HG03520 (cell line): ENCODE measurements around the gene CFAP298.
"Not testable (repeated sequence)": the region's sequence is repeated elsewhere in the genome, so short reads cannot be mapped to it uniquely, and the experiment has no call there.

Experiments
- ATAC-seq: cut with Tn5 transposase; IDR thresholded peaks from one replicate; pipeline ENCODE4 v1.9.1; 2021; ENCODE audit warnings: mild to moderate bottlenecking, moderate library complexity; ENCODE audit not compliant: unreplicated experiment

The CFAP298 gene

DNA sequence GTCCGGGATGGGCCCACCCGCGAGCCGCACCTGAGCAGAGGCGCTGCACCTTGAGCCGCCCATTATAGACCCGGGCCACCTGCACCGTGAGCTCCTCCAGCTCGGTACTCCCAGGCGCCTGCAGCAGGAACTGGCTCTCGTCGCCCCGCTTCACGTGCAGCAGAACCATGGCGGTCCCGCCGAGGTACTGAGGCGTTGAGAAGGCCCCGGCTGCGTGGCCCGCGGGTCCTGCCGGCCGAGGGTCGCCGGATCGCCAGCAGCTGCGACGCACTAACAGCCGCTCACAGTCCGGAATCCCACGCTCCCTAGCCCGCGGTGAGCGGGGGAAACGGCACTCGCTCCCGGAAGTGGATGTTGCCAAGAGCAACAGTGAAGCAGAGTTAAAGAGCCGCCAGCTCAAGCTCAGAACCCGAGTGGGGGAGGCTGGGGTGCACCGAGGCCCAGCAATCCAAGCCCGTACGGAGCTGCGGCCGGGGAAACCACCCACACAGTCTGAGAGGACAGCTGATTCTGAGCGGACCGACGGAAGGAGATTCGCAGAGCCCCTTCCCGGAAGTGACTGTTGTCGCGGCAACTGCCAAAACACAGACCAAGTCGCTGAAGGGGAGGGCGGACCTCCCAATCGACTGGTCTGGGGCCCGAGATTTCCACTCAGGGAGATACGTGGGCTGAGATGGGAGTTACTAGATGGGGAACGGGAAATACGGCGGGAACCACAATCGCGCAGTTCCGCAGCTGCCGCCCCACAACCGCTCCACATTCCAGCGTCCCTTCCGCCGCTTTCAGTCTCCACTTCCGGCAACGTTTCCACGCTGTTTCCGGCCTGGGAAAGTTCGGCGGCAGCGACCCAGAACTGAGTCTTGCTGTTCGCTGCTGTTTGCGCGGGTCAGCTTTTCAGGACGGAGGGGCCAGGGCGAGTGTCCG lies at the start of gene CFAP298:
Gene CFAP298, minus strand, starts transcription at position 303 of the 924 bp plus-strand sequence. Its CDS starts 134 bp downstream, at position 169.
- ATAC-seq, result peak; percentile 93

DNA sequence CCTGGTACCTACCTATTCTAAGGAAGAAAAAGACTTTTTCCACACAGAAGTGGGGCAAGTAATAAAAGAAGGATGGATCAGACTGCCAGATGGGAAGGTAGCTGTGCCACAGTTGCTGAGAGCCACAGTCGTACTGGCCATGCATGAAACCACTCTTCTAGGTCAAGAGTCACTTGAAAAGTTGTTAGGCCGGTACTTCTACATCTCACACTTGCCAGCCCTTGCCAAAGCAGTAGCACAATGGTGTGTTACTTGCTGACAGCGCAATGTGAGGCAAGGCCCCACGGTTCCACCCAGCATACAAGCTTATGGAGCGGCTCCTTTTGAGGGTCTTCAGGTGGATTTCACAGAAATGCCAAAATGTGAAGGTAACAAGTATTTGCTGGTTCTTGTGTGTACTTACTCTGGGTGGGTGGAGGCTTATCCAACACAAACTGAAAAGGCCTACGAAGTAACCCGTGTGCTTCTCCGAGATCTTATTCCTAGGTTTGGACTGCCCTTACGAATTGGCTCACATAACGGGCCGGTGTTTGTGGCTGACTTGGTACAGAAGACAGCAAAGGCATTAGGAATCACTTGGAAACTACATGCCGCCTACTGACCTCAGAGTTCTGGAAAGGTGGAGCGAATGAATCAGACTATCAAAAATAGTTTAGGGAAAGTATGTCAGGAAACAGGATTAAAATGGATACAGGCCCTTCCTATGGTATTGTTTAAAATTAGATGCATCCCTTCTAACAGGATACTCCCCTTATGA lies 49.0 kb upstream of the CFAP298 start:
- ATAC-seq, result not testable (repeated sequence)

- no peak for ATAC-seq
These were observed 46.3 kb upstream of the CFAP298 start for GRCh38 chr21:32658524-32658923.

- no peak for ATAC-seq
These were observed 41.2 kb upstream of the CFAP298 start for GRCh38 chr21:32653326-32653901.

- ATAC-seq, result no peak
These were observed 36.0 kb upstream of the CFAP298 start for GRCh38 chr21:32648165-32648564.

- ATAC-seq, result no peak
These were observed 33.3 kb upstream of the CFAP298 start for GRCh38 chr21:32645261-32646182.

DNA sequence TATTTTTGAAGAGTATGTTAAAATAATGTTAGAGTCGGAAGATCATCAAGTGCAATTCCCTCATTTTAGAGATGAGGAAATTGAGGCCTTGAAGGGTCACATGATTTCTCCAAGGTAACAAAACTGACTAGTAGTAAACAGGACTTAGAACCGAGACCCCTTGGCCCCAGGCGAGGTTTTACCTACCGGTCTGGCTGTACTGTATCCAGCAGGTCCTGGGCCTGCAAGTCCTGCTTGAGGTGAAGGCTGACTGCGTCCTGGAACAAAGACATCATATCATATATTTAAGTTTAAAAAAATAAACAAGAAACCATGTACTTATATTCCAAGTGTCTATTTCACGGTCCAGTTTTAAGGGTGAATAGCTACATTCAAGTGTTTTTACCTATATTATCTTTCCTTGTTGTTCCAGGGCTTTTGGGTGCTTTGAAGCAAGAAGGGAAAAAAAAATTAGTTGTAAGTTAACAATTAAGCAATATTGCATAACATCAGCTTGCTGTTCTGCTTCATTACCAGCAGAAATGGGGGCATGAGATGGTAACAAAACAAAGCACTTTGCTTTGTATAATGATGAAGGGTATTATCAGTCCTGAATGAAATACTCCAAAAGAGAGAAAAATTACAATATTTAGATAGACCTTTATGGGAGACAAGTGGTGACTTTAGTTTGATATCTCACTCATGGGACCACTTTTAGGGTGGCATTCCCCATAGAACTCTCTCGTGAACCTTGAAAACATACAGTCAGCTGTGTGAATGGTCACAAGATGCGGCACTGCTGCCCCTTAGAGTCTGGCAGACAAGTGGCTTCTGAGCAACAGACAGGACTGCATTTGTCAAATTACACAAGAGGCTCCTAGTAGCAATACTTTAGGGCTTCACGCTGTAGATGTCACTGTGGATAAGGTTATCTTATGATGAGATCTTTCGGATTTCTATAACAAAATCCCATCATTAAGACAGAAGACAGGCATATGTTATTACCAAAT lies 29.8 kb upstream of the CFAP298 start:
- no peak for ATAC-seq

DNA sequence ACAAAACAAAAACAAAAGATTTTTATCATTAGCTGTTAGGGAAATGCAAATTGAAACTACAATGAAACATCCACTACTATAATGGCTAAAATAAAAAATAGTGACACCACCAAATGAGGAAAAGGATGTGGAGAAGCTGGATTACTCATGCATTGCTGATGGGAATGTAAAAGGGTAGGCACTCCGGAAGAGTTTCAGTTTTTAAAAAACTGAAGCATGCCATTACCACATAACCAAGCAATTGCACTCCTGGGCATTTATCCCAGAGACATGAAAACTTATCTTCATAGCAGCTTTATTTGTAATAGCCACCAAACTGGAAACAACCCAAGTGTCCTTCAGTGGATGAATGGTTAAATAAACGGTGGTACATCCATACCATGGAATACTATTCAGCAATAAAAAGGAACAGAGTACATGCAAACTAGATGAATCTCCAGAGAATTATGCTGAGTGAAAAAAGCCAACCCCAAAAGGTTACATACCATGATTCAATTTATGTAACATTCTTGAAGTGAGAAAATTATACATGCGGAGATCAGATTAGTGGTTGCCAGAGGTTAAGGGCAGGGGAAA lies 14.5 kb upstream of the CFAP298 start:
- no peak for ATAC-seq

DNA sequence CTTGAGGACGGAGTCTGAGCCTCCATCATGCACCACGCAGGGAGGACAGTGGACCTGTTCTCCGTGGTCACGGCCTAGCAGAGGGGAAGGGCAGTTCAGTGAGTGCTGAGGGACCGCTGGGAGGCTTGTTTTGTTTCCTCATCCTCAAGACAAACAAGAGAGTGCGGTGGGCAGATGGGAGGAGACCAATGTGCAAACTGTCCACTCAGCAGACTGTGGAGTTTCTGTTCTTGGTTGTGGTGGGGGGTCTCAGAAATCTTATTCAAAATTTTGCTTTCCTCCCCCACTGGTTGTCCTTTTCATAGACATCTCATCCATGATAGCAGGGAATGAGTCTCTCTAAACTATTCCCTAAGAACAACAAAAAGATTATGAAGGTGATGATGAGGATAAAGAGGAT lies 6.0 kb upstream of the CFAP298 start:
- ATAC-seq, result not testable (repeated sequence)

- no peak for ATAC-seq
These were observed 1.4 kb upstream of the CFAP298 start for GRCh38 chr21:32613436-32614043.

- no peak for ATAC-seq
These were observed 791 bp upstream of the CFAP298 start for GRCh38 chr21:32612999-32613337.

DNA sequence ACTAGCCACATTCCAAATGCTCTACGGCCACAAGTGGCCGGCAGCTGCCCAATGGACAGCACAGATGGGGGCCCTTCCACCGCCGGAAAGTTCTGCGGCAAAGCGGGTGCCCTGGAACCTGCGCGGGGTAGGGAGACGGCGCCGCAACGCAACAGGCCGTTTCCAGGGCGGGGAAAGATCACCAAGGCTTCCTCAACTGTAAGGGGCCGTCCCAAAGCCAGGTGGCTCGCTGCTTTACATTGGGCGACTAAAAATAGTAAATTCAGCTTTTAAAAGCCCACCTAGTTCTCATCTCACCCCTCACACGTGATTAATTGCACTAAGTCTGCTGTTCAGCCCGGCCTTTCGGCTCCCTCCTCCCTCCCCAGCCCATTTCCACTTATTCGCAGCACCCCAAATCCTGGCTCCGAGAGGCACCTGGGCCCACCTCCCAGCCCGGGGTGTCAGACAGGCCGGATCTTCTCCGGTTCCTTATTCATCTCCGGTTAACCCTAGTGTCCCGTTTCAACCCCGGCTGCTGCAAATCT lies 643 bp downstream of the CFAP298 start:
- peak; percentile 3 for ATAC-seq

GRCh38 chr21:32610940-32611339 lies 1.2 kb downstream of the CFAP298 start:
- ATAC-seq, result not testable (repeated sequence)

DNA sequence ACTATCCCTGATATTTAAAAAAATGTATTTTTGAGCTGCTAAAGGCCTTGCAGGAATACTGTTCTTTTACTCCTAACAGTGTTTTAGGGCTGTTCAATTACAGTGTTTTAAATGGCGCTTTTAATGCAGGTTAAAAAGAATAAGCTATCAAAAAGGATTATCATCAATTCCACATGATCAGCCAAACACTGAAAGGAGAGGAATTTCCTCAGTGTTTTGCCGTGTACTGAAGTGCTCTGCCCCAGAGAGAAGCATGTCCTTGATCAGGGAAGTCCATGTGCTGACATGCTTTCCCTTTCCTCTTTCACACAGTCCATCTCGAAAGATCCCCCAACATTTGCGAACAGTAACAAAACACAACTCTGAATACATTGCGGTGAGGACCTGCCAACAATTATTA lies 3.3 kb downstream of the CFAP298 start:
- no peak for ATAC-seq

GRCh38 chr21:32605469-32605868 lies 6.7 kb downstream of the CFAP298 start:
- no peak for ATAC-seq

DNA sequence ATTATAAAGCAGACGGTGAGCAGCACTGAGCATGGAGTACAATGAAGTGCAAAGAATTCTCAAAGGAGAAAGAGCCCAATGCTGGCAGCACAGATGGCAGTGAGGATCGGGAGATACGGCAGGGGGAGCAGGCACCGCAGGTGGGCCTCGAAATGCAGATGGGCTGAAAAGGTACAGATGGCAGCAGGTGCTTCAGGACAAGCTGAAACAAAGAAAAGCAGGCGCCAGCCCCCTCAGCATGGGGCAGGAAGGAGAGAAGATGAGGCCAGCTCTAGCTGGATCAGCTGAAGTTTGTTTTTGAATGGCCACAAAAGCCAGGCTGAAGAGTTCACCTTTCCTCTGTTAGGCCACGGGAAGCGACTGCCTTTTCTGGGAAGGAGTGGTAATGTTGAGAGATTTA lies 7.7 kb downstream of the CFAP298 start:
- ATAC-seq, result no peak

GRCh38 chr21:32603131-32603530 lies 9.0 kb downstream of the CFAP298 start:
- ATAC-seq, result no peak

DNA sequence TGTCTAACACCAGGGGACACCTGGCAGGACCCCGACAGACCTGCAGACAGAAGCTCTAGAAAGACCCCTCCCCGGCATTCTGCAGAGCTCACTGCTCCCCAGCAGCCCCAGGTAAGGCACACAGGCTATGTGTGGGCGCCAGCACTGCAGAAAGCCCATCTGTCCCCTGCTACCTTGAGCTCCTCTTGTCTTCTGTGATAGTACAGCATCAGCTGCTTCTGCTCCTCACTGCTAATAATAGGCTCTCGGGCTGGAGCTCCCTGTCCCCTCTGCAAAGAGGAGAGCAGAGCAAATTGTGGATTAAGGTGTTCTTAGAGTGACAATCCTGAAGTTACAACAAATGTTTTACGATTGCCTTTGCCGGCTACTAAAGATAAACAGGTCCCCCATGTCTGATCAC lies 10.1 kb downstream of the CFAP298 start:
- no peak for ATAC-seq
